ENCODE data around the gene CCDC85C.

Gene CCDC85C

DNA sequence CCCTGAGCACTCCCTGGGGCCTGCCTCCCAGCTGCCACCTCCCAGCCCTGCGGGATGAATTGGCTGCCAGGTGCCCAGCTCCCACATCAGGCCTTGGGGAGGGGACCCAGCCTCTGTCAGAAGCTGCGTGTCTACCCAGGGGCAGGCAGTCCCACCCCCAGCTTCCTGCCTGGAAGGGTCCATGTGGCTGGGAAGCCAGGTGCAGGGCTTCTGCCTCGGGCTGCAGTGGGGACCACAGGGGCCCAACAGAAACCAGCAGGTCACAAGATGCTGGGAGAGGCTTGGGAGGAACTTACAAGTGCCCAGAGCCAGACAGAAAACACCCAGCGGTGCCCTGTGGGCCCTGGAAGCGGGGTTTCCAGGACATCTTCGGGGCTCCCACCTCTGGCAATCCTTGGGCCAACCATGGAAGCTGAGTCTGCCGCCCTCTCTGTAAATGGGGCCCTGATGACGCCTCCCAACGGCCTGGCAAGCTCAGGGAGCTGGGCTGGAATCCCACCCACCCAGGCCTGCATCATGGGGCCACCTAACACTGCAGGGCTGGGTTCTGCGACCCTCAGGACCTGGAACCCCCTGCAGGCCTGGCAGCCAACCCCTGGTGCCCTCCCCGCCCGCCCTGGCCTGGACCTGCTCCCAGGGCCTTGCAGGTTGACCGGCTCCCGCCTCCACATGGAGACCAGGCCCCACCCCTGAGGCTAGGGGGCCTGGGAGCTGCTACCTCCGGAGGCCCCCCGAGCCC, 86.2 kb downstream of the CCDC85C start:
- Histone ChIP-seq H3K4me2 (ENCODE audit: low read length) (no peak overlapping the region), H4K20me1 (ENCODE audit: insufficient read depth, low read length) (no peaks in the 10 kb centered on the region), H3K4me1 (ENCODE audit: low read length) (peaks cover 15% of the 10 kb centered on the region), H3K4me3 (ENCODE audit: low read length) (no peak overlapping the region), H3K79me2 (ENCODE audit: low read length) (no peaks in the 10 kb centered on the region), H3K36me3 (replicated peaks; ENCODE audit: low read depth, low read length) (no peaks in the 10 kb centered on the region), H3K9me3 (ENCODE audit: insufficient read depth, low read length) (no peaks in the 10 kb centered on the region), H3K27me3 (ENCODE audit: low read depth, low read length) (no peaks in the 10 kb centered on the region), H2AFZ (ENCODE audit: low read depth, low read length) (no peak overlapping the region), H3K9ac (ENCODE audit: low read length) (no peak overlapping the region), H3K27ac (ENCODE audit: low read length) (no peak overlapping the region)
- TF ChIP-seq, protein P1, sequence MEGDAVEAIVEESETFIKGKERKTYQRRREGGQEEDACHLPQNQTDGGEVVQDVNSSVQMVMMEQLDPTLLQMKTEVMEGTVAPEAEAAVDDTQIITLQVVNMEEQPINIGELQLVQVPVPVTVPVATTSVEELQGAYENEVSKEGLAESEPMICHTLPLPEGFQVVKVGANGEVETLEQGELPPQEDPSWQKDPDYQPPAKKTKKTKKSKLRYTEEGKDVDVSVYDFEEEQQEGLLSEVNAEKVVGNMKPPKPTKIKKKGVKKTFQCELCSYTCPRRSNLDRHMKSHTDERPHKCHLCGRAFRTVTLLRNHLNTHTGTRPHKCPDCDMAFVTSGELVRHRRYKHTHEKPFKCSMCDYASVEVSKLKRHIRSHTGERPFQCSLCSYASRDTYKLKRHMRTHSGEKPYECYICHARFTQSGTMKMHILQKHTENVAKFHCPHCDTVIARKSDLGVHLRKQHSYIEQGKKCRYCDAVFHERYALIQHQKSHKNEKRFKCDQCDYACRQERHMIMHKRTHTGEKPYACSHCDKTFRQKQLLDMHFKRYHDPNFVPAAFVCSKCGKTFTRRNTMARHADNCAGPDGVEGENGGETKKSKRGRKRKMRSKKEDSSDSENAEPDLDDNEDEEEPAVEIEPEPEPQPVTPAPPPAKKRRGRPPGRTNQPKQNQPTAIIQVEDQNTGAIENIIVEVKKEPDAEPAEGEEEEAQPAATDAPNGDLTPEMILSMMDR (IDR thresholded peaks at IDR 0.05; ENCODE audit: low read depth, low read length): no peak
- no peak for TF ChIP-seq EZH2phosphoT487 (IDR thresholded peaks at IDR 0.05; ENCODE audit: low read depth)

DNA sequence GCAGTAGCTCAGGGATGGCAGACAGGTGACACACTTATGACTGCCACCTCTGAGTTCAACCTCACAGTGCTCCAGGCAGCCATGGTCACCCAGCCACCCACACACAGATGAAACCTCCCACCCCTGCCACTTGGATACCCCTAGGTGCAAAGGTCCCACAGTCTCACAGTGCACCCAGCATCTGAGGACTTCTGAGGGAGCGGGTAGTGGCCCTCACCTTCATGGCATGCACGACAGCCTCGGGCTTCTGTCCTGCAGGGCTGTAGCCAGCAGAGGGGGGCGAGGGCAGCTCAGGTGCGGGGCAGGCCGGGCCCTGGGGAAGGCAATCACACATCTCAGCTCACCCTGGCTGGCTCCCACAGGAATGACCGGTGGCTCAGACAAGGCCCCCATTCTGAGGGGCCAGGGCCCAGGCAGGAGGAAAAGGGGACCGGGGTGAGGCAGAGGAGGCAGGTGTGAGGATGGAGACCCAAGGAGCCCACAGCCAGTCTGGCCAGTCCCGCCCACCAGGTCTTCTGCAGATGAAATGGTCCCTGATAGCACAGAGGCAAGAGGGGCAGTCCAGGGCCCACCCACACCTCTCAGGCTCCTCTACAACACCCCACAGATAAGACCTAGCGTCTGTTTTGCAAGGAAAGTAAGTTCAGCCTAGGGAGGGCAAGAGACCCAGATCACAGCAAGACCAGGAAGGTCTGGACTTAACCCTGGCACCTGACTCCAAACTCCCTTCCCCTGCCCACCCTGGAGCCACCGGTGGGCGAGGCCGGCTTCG, 87.0 kb downstream of the CCDC85C start:
- Histone ChIP-seq H3K79me2 (ENCODE audit: low read length) (no peaks in the 10 kb centered on the region), H3K4me1 (ENCODE audit: low read length) (peaks cover 8% of the 10 kb centered on the region), H3K9ac (ENCODE audit: low read length) (no peak overlapping the region), H3K36me3 (replicated peaks; ENCODE audit: low read depth, low read length) (no peaks in the 10 kb centered on the region), H2AFZ (ENCODE audit: low read depth, low read length) (no peak overlapping the region), H3K27me3 (ENCODE audit: low read depth, low read length) (no peaks in the 10 kb centered on the region), H3K4me3 (ENCODE audit: low read length) (no peak overlapping the region), H4K20me1 (ENCODE audit: insufficient read depth, low read length) (no peaks in the 10 kb centered on the region), H3K4me2 (ENCODE audit: low read length) (no peak overlapping the region), H3K9me3 (ENCODE audit: insufficient read depth, low read length) (no peaks in the 10 kb centered on the region), H3K27ac (ENCODE audit: low read length) (no peak overlapping the region)
- TF ChIP-seq, protein P1 (IDR thresholded peaks at IDR 0.05; ENCODE audit: low read depth, low read length): no peak
- TF ChIP-seq EZH2phosphoT487 (IDR thresholded peaks at IDR 0.05; ENCODE audit: low read depth): no peak

DNA sequence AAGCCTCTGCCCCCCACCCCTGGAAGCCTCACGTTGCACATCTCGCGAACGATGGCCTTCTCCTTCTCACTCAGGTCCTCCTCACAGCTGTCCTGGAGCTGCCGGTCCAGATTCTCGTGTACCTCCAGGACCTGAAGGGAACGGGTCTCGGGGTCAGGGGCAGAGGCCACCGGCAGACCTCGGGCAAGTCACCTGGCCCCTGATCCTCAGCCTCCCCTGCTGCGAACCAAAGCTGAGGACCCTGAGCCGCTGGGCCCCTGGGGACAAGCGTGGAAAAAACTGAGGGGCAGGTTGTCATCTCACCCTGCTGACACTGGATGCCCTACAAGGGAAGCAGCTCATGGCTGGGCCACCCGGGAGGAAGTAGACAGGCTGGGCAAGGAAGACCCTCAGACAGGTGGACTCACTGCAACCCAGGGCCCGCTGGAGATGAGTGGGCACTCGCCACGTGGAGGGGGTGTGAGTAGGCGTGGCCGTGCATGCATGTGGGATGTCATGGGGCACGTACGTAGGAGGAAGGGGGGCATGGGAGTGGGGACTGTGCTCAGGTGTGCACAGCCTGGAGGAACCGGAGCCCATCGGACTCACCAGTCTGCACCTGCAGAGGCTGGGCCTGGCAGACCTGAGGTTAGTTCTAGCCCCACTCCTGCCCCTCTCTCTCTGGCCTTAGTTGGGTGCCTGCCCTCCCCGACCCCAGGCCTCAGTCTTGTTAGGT, 87.7 kb downstream of the CCDC85C start:
- Histone ChIP-seq H3K79me2 (ENCODE audit: low read length) (no peaks in the 10 kb centered on the region), H3K9me3 (ENCODE audit: insufficient read depth, low read length) (no peaks in the 10 kb centered on the region), H3K4me3 (ENCODE audit: low read length) (no peak overlapping the region), H3K4me1 (ENCODE audit: low read length) (peaks cover 8% of the 10 kb centered on the region), H2AFZ (ENCODE audit: low read depth, low read length) (no peak overlapping the region), H3K27ac (ENCODE audit: low read length) (no peak overlapping the region), H3K4me2 (ENCODE audit: low read length) (no peak overlapping the region), H4K20me1 (ENCODE audit: insufficient read depth, low read length) (no peaks in the 10 kb centered on the region), H3K9ac (ENCODE audit: low read length) (no peak overlapping the region), H3K36me3 (replicated peaks; ENCODE audit: low read depth, low read length) (no peaks in the 10 kb centered on the region), H3K27me3 (ENCODE audit: low read depth, low read length) (no peaks in the 10 kb centered on the region)
- TF ChIP-seq, protein P1 (IDR thresholded peaks at IDR 0.05; ENCODE audit: low read depth, low read length): no peak
- TF ChIP-seq EZH2phosphoT487 (IDR thresholded peaks at IDR 0.05; ENCODE audit: low read depth): no peak
